A549 (cell line): ENCODE data around the gene SLC39A10. TPM values are rescaled to one million over a fixed set of nuclear protein-coding genes. Genes with fewer than 3 reads are reported as not detected.

Experiments
- ATAC-seq, 2 experiments: fragments of 200-7000 bp in 1 of 2; fragments of >200 bp in 1 of 2; cut with Nextera tagmentation in 1 of 2; cut with Tn5 transposase in 1 of 2; 3 replicates each; pipeline versions ENCODE4 v1.8.0 to v1.9.1; 2018 to 2020; ENCODE audit warnings: mild to moderate bottlenecking in 1 of 2, moderate library complexity in 1 of 2
- CTCF ChIA-PET: fragments of 300-600 bp; sonication (Branson Sonifier 250); formaldehyde crosslinking; extraction: SDS; loops from one replicate; lab custom pipeline; 2021; ENCODE audit warnings: antibody characterized with exemption, inconsistent platforms; lab: Yijun Ruan, JAX
- POLR2A ChIA-PET: fragments of 350-600 bp; formaldehyde crosslinking; extraction: SDS; loops from one replicate; lab custom pipeline; 2021; ENCODE audit warnings: antibody characterized with exemption, inconsistent platforms; lab: Yijun Ruan, JAX
- DNase-seq, 2 experiments: peaks; one replicate each; pipeline versions ENCODE4 v3.0.0 to v3.0.0-alpha.2; 2011 to 2016; ENCODE audit warnings: low read depth in 1 of 2, low spot score in 1 of 2
- FAIRE-seq: peaks from 2 replicates; lab custom pipeline; 2011; peaks lifted over from hg19 to GRCh38; lab: Jason Lieb, UNC
- H3K27ac ChIP-seq, 2 experiments: fragments of >200 bp; sonication (Bioruptor Twin); formaldehyde crosslinking; 3 replicates each; pipeline ENCODE4 v1.5.1; 2016 to 2017
- H3K4me1 ChIP-seq: fragments of >200 bp; sonication (Bioruptor Twin); formaldehyde crosslinking; 3 replicates; pipeline ENCODE4 v1.6.1; 2016
- H3K4me2 ChIP-seq: fragments of >200 bp; sonication (Bioruptor Twin); formaldehyde crosslinking; 3 replicates; pipeline ENCODE4 v1.6.1; 2016
- H3K4me3 ChIP-seq: fragments of >200 bp; sonication (Bioruptor Twin); formaldehyde crosslinking; 3 replicates; pipeline ENCODE4 v1.5.1; 2016
- H3K9me3 ChIP-seq: fragments of >200 bp; sonication (Bioruptor Twin); formaldehyde crosslinking; 3 replicates; pipeline ENCODE4 v1.6.1; 2016
- CBX8 ChIP-seq: fragments of 200-600 bp; sonication (generic); IDR thresholded peaks from 2 replicates; pipeline ENCODE4 v1.6.1; 2016
- ESRRA ChIP-seq: fragments of 150-350 bp; IDR thresholded peaks from 2 replicates; pipeline ENCODE4 v1.6.1; 2014; ENCODE audit warnings: mild to moderate bottlenecking, low read length, borderline replicate concordance
- FOSL2 ChIP-seq, 2 experiments: fragments of 450-650 bp in 1 of 2; fragments of >200 bp in 1 of 2; sonication (Bioruptor Twin) in 1 of 2; formaldehyde crosslinking; IDR thresholded peaks; 2 replicates each; pipeline versions ENCODE4 v1.5.0 to v1.6.1; 2016 to 2020; ENCODE audit warnings: mild to moderate bottlenecking in 1 of 2, moderate library complexity in 1 of 2
- GATA3 ChIP-seq: IDR thresholded peaks from 2 replicates; pipeline ENCODE4 v1.6.1; 2012; ENCODE audit warnings: borderline replicate concordance
- HOXB5 ChIP-seq: fragments of 250-450 bp; sonication (Bioruptor Pico); IDR thresholded peaks from 2 replicates; pipeline ENCODE4 v1.5.0; 2020; ENCODE audit warnings: mild to moderate bottlenecking, moderate library complexity
- JUN ChIP-seq, 2 experiments: fragments of >200 bp; sonication (Bioruptor Twin); formaldehyde crosslinking; IDR thresholded peaks; 2 replicates in 1 of 2; 3 replicates in 1 of 2; pipeline ENCODE4 v1.6.1; 2016 to 2017
- JUNB ChIP-seq: fragments of >200 bp; sonication (Bioruptor Twin); formaldehyde crosslinking; IDR thresholded peaks from 2 replicates; pipeline ENCODE4 v1.6.1; 2016
- KDM5A ChIP-seq: fragments of 200-600 bp; sonication (generic); IDR thresholded peaks from 2 replicates; pipeline ENCODE4 v1.6.1; 2016; ENCODE audit warnings: antibody characterized with exemption, mild to moderate bottlenecking
- MAZ ChIP-seq: fragments of 150-350 bp; IDR thresholded peaks from 2 replicates; pipeline ENCODE4 v1.6.1; 2014; ENCODE audit warnings: antibody characterized with exemption, low read depth, low read length, borderline replicate concordance
- MYC ChIP-seq: IDR thresholded peaks from 2 replicates; pipeline ENCODE4 v1.6.1; 2012; ENCODE audit warnings: mild to moderate bottlenecking, inconsistent platforms, low read length, improper control_type of control experiment, borderline replicate concordance
- NPAS2 ChIP-seq: fragments of 250-450 bp; sonication (Bioruptor Pico); IDR thresholded peaks from 2 replicates; pipeline ENCODE4 v1.8.0; 2022; ENCODE audit warnings: mild to moderate bottlenecking, moderate library complexity, borderline replicate concordance
- POLR2A ChIP-seq: IDR thresholded peaks from 2 replicates; pipeline ENCODE4 v1.6.1; 2012; ENCODE audit warnings: mild to moderate bottlenecking, low read length
- TP53 ChIP-seq: fragments of 250-450 bp; sonication (Bioruptor Pico); IDR thresholded peaks from 2 replicates; pipeline ENCODE4 v1.5.0; 2021; ENCODE audit warnings: mild to moderate bottlenecking, moderate library complexity
- ZC3H11A ChIP-seq: fragments of 450-650 bp; IDR thresholded peaks from 2 replicates; pipeline ENCODE4 v1.6.1; 2014; ENCODE audit warnings: antibody characterized with exemption, mild to moderate bottlenecking
- ZNF302 ChIP-seq: fragments of 250-450 bp; sonication (Bioruptor Pico); IDR thresholded peaks from 2 replicates; pipeline ENCODE4 v1.9.0; 2021; ENCODE audit warnings: inconsistent platforms, mild to moderate bottlenecking, moderate library complexity
- WGBS: methylation state at CpG from one replicate; pipeline ENCODE4 v1.1.6; 2017; ENCODE audit errors: missing lambda C conversion rate; 5-methylcytosine and 5-hydroxymethylcytosine counted together
- polyA plus RNA-seq, 4 experiments: library from polyadenylated mRNA; depleted of rRNA in 3 of 4; stranded (reverse); fragments of >200 nt; fragmentation: RNase III in 1 of 4; extraction: RNeasy Plus Mini Kit Qiagen cat#74134 plus additional on column Dnase treatment in 1 of 4; gene quantifications; 2 replicates in 3 of 4; 3 replicates in 1 of 4; pipeline ENCODE4 v1.2.3, GENCODE V29; 2011 to 2017
- TF ChIP-seq, protein P1 (sequence below): IDR thresholded peaks from 2 replicates; pipeline ENCODE4 v1.6.1; 2012; ENCODE audit warnings: low read depth, borderline replicate concordance
- TF ChIP-seq, protein P2 (sequence below): IDR thresholded peaks from 2 replicates; pipeline ENCODE4 v1.6.1; 2012
- TF ChIP-seq, protein P3 (sequence below): fragments of 250-450 bp; sonication (Bioruptor Pico); IDR thresholded peaks from 2 replicates; pipeline ENCODE4 v1.5.0; 2020; ENCODE audit warnings: low read depth, mild to moderate bottlenecking, moderate library complexity
- TF ChIP-seq, protein P4 (sequence below): fragments of >200 bp; sonication (Bioruptor Twin); formaldehyde crosslinking; IDR thresholded peaks from 2 replicates; pipeline ENCODE4 v1.6.1; 2016

Gene SLC39A10
- polyA plus RNA-seq, 2 of the 4 experiments (the other 2 are of a cell fraction) = 38.4 to 42.6 TPM

DNA sequence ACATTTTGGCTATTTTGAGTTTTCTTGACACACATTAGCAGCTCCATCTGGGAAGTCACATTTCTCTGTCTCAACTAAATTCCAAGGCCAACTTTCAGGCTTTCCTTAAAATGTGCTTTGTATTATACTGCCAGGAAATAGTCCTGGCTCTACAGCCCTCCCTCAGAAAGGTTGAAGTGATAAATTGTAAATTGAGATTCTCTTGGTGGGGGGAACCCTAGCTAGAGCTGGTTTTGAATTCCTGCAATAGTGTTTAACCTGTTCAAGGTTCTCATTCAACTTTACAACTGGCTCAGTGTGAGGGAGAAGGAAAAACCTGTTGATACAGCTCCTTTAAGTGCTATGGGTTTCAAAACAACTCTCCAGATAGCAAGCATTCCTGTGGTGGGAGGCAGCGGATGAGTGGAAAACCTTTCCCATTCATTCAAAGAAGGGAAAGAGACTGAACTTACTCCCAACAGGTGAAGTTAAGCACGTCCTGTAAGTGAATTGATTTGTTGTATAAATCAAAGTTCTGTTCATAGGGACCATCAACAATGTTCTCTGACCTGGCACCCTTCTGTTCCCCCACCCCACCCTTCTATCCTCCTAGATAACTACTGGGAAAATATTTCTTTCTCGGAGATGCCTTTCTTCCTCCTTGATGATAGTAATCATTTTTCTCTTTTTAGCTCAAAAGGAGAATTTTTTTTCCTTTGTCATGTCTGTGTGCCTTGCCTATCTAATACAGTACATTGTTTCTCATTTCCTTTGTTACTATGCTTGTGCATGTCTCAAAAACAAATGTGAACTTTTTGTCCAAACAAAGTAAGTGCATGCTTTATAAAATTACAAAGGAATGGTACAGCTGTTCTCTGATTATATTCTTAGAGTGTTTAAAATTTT is 44.2 kb upstream of the SLC39A10 start:
- ATAC-seq (peak; percentile 80 to 86), DNase-seq (peak; percentile 41 to 61), FAIRE-seq (no peak)
- Histone ChIP-seq H3K27ac (peak overlapping the region; percentile 68 to 87), H3K9me3 (no peaks in the 10 kb centered on the region), H3K4me3 (peak overlapping the region; percentile 23; the same call in 2 of the 3 replicates), H3K4me2 (peak overlapping the region; percentile 84), H3K4me1 (peaks cover 48% of the 10 kb centered on the region)
- CTCF ChIA-PET = interaction anchor here (2.5 kb wide), 1 partner anchor 36 kb away, joined by 7 read pairs; no protein-coding TSS in a partner anchor
- POLR2A ChIA-PET = interaction anchor here (0.6 to 3.8 kb wide), 3 partner anchors 39 to 52 kb away, joined by 3 to 41 read pairs (median 5); partner anchors contain the start of gene SLC39A10
- WGBS = 5% methylated on average over 3 of the region's 3 CpGs
- peak; percentile 63; the same call in 1 of the 2 replicates for TF ChIP-seq MAZ
- TF ChIP-seq, protein P1, sequence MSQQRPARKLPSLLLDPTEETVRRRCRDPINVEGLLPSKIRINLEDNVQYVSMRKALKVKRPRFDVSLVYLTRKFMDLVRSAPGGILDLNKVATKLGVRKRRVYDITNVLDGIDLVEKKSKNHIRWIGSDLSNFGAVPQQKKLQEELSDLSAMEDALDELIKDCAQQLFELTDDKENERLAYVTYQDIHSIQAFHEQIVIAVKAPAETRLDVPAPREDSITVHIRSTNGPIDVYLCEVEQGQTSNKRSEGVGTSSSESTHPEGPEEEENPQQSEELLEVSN = no peak
- TF ChIP-seq TP53 (CRISPR knock-in tag) = no peak
- no peak for TF ChIP-seq CBX8
- TF ChIP-seq ZC3H11A = no peak

DNA sequence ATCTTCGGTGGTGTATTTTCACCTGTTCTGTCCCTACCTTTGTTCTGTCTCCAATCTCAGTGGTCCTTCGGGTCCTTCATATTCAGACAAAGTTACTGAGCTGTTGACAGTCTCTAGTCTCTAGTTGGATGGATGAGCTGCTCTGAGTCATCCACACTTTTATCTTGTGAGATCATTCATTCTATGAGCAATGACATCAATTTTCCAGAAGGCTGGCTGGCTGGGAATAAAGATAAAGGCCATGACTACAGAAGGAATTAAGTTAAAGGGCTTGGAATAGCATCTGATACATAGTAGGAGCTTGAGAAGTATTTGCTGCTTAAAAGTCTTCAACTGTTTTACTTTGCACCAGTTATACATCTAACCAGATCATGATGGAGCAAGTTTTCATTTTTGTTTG is 43.1 kb upstream of the SLC39A10 start:
- FAIRE-seq (peak; percentile 28), ATAC-seq (peak; percentile 90 to 95)
- TF ChIP-seq, protein P2, sequence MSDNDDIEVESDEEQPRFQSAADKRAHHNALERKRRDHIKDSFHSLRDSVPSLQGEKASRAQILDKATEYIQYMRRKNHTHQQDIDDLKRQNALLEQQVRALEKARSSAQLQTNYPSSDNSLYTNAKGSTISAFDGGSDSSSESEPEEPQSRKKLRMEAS = peak; percentile 18; the same call in 1 of the 2 replicates
- TF ChIP-seq GATA3 (peak; percentile 78; the same call in 1 of the 2 replicates), POLR2A (no peak), FOSL2 (IDR thresholded peaks at IDR 0.05) (peak; percentile 77), FOSL2 (CRISPR knock-in tag; IDR thresholded peaks at IDR 0.05) (peak; percentile 94), JUN (IDR thresholded peaks at IDR 0.05) (no peak), NPAS2 (CRISPR knock-in tag) (no peak), JUNB (peak; percentile 64), HOXB5 (peak; percentile 63; the same call in 1 of the 2 replicates)
- TF ChIP-seq, all 56 proteins: peak for 5
- H3K4me3 ChIP-seq = peak overlapping the region; percentile 23; the same call in 2 of the 3 replicates
- WGBS = 7% methylated on average over 2 of the region's 2 CpGs
- ChIA-PET CTCF (interaction anchor here (0.9 to 2.5 kb wide), 2 partner anchors 37 to 46 kb away, joined by 4 to 7 read pairs; no protein-coding TSS in a partner anchor), POLR2A (interaction anchor here (1.2 to 3.8 kb wide), 2 partner anchors 43 to 94 kb away, joined by 5 to 41 read pairs; partner anchors contain the start of gene SLC39A10)
- peak overlapping the region; percentile 84 for H3K4me2 ChIP-seq
- H3K27ac ChIP-seq = peak overlapping the region; percentile 68 to 80
- peaks cover 48% of the 10 kb centered on the region for H3K4me1 ChIP-seq
- H3K9me3 ChIP-seq = no peaks in the 10 kb centered on the region
- peak; percentile 47 to 80 for DNase-seq

DNA sequence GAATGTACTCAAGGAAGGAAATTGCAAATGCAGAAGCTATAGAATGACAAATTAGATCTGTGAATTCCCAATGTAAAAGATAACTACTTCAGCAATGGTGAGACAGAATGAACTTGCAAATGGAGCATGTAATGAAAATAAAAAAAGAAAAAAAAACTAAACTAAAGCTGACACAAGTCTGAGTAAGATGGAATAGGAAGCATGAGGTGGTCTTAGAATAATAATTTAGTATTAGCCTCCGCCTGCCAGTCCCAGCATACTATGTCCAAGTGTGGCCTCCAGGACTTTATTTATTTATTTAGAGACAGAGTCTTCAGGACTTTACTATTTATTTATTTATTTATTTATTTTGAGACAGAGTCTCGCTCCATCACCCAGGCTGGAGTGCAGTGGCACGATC is 37.4 kb upstream of the SLC39A10 start:
- no peak for FAIRE-seq
- Histone ChIP-seq H3K4me2 (no peak overlapping the region), H3K27ac (peak overlapping the region in 1 of 2 experiments; percentile 41; a peak in 1 of 6 replicates), H3K9me3 (no peaks in the 10 kb centered on the region), H3K4me3 (no peak overlapping the region), H3K4me1 (peaks cover 21% of the 10 kb centered on the region)
- no peak for DNase-seq
- ChIA-PET CTCF (no interaction called here), POLR2A (no interaction called here)
- 96% methylated on average over 3 of the region's 3 CpGs for WGBS
- ATAC-seq = no peak
- TF ChIP-seq KDM5A = no peak
- TF ChIP-seq ZC3H11A = 0 out of 2 replicates have a peak, but pooled peaks have one; percentile 26

DNA sequence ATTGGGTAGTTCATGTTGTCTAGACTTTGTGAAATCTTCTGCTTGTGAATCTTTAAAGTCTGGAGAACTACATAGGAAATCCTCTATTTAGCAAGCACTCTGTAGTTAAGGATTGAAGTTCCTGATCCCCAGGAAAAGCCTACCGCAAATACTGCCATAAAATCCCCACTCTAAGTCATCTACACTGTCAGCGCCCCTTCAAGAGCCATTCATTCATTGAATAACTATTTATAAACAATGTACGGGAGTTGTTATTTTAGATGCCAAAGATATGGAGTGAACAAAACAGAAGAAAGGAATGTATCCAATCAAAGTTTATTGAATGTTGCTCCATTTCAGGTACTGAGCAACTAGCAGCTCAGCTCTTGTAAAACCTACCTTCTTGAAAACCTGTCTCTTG is 36.5 kb upstream of the SLC39A10 start:
- peaks cover 13% of the 10 kb centered on the region for H3K4me1 ChIP-seq
- FAIRE-seq = no peak
- TF ChIP-seq, protein P3, sequence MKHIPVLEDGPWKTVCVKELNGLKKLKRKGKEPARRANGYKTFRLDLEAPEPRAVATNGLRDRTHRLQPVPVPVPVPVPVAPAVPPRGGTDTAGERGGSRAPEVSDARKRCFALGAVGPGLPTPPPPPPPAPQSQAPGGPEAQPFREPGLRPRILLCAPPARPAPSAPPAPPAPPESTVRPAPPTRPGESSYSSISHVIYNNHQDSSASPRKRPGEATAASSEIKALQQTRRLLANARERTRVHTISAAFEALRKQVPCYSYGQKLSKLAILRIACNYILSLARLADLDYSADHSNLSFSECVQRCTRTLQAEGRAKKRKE (CRISPR knock-in tag) = no peak
- TF ChIP-seq, protein P4, sequence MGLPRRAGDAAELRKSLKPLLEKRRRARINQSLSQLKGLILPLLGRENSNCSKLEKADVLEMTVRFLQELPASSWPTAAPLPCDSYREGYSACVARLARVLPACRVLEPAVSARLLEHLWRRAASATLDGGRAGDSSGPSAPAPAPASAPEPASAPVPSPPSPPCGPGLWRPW = no peak
- TF ChIP-seq MYC (no peak), ZNF302 (no peak), ESRRA (no peak)
- TF ChIP-seq, all 56 proteins: peak for 0
- 40% methylated on average over 3 of the region's 3 CpGs for WGBS
- DNase-seq (peak in 1 of 2 experiments; percentile 9), ATAC-seq (peak in 1 of 2 experiments; percentile 61; a peak in 3 of 6 replicates)
- Histone ChIP-seq H3K27ac (peak overlapping the region in 1 of 2 experiments; percentile 6; a peak in 1 of 6 replicates), H3K4me2 (peak overlapping the region; percentile 19; the same call in 1 of the 3 replicates), H3K4me3 (no peak overlapping the region), H3K9me3 (no peaks in the 10 kb centered on the region)
- POLR2A ChIA-PET = no interaction called here
- CTCF ChIA-PET = no interaction called here
